Measurements from ENCODE around the gene KPNA3. TPM values are rescaled to one million over a fixed set of nuclear protein-coding genes. Genes with fewer than 3 reads are reported as not detected.
"Not testable (repeated sequence)": the region's sequence is repeated elsewhere in the genome, so short reads cannot be mapped to it uniquely, and the experiment has no call there.

KPNA3 gene
- total RNA-seq, 1 donor = 26.8 TPM

GRCh38 chr13:49783865-49784264, 8.6 kb downstream of the KPNA3 start:
- no peak overlapping the region for H3K4me3 ChIP-seq (ENCODE audit: low read length)
- peaks cover 8% of the 10 kb centered on the region for H3K4me1 ChIP-seq (ENCODE audit: insufficient read depth, low read length)
- no peaks in the 10 kb centered on the region for H3K27me3 ChIP-seq (ENCODE audit: insufficient read depth, low read length)
- H3K9me3 ChIP-seq (ENCODE audit: low read depth, low read length) = no peaks in the 10 kb centered on the region

- no peaks in the 10 kb centered on the region for H3K27me3 ChIP-seq (ENCODE audit: insufficient read depth, low read length)
- no peaks in the 10 kb centered on the region for H3K9me3 ChIP-seq (ENCODE audit: low read depth, low read length)
- peaks cover 8% of the 10 kb centered on the region for H3K4me1 ChIP-seq (ENCODE audit: insufficient read depth, low read length)
- no peak overlapping the region for H3K4me3 ChIP-seq (ENCODE audit: low read length)
These were observed 9.7 kb downstream of the KPNA3 start for GRCh38 chr13:49782784-49783183.

GRCh38 chr13:49781806-49782205, 10.7 kb downstream of the KPNA3 start:
- Histone ChIP-seq H3K4me1 (ENCODE audit: insufficient read depth, low read length) (peaks cover 4% of the 10 kb centered on the region), H3K4me3 (ENCODE audit: low read length) (no peak overlapping the region), H3K9me3 (ENCODE audit: low read depth, low read length) (no peaks in the 10 kb centered on the region), H3K27me3 (ENCODE audit: insufficient read depth, low read length) (no peaks in the 10 kb centered on the region)

- H3K9me3 ChIP-seq (ENCODE audit: low read depth, low read length) = no peaks in the 10 kb centered on the region
- H3K4me3 ChIP-seq (ENCODE audit: low read length) = no peak overlapping the region
- H3K27me3 ChIP-seq (ENCODE audit: insufficient read depth, low read length) = no peaks in the 10 kb centered on the region
- H3K4me1 ChIP-seq (ENCODE audit: insufficient read depth, low read length) = peaks cover 4% of the 10 kb centered on the region
These were observed 12.8 kb downstream of the KPNA3 start for GRCh38 chr13:49779721-49780120.

GRCh38 chr13:49777746-49778614, 14.5 kb downstream of the KPNA3 start:
- no peaks in the 10 kb centered on the region for H3K9me3 ChIP-seq (ENCODE audit: low read depth, low read length)
- no peak overlapping the region for H3K4me3 ChIP-seq (ENCODE audit: low read length)
- no peaks in the 10 kb centered on the region for H3K4me1 ChIP-seq (ENCODE audit: insufficient read depth, low read length)
- no peaks in the 10 kb centered on the region for H3K27me3 ChIP-seq (ENCODE audit: insufficient read depth, low read length)

- H3K9me3 ChIP-seq (ENCODE audit: low read depth, low read length) = no peaks in the 10 kb centered on the region
- no peaks in the 10 kb centered on the region for H3K27me3 ChIP-seq (ENCODE audit: insufficient read depth, low read length)
- H3K4me3 ChIP-seq (ENCODE audit: low read length) = no peak overlapping the region
- no peaks in the 10 kb centered on the region for H3K4me1 ChIP-seq (ENCODE audit: insufficient read depth, low read length)
These were observed 15.6 kb downstream of the KPNA3 start for GRCh38 chr13:49776871-49777270.

GRCh38 chr13:49774376-49775005, 18.0 kb downstream of the KPNA3 start:
- Histone ChIP-seq H3K4me3 (ENCODE audit: low read length) (no peak overlapping the region), H3K4me1 (ENCODE audit: insufficient read depth, low read length) (no peaks in the 10 kb centered on the region), H3K27me3 (ENCODE audit: insufficient read depth, low read length) (no peaks in the 10 kb centered on the region), H3K9me3 (ENCODE audit: low read depth, low read length) (no peaks in the 10 kb centered on the region)

- Histone ChIP-seq H3K9me3 (ENCODE audit: low read depth, low read length) (no peaks in the 10 kb centered on the region), H3K4me3 (ENCODE audit: low read length) (no peak overlapping the region), H3K27me3 (ENCODE audit: insufficient read depth, low read length) (no peaks in the 10 kb centered on the region), H3K4me1 (ENCODE audit: insufficient read depth, low read length) (no peaks in the 10 kb centered on the region)
These were observed 19.7 kb downstream of the KPNA3 start for GRCh38 chr13:49772828-49773227.

- H3K4me1 ChIP-seq (ENCODE audit: insufficient read depth, low read length); H3K9me3 ChIP-seq (ENCODE audit: low read depth, low read length); H3K27me3 ChIP-seq (ENCODE audit: insufficient read depth, low read length); H3K4me3 ChIP-seq (ENCODE audit: low read length): not testable (repeated sequence)
These were observed 30.7 kb downstream of the KPNA3 start for GRCh38 chr13:49761811-49762210.

- H3K4me1 ChIP-seq (ENCODE audit: insufficient read depth, low read length) = peaks cover 8% of the 10 kb centered on the region
- no peaks in the 10 kb centered on the region for H3K9me3 ChIP-seq (ENCODE audit: low read depth, low read length)
- no peak overlapping the region for H3K4me3 ChIP-seq (ENCODE audit: low read length)
- H3K27me3 ChIP-seq (ENCODE audit: insufficient read depth, low read length) = no peaks in the 10 kb centered on the region
These were observed 31.9 kb downstream of the KPNA3 start for GRCh38 chr13:49760558-49760957.

GRCh38 chr13:49759503-49759902, 33.0 kb downstream of the KPNA3 start:
- Histone ChIP-seq H3K4me1 (ENCODE audit: insufficient read depth, low read length) (peaks cover 8% of the 10 kb centered on the region), H3K4me3 (ENCODE audit: low read length) (no peak overlapping the region), H3K27me3 (ENCODE audit: insufficient read depth, low read length) (no peaks in the 10 kb centered on the region), H3K9me3 (ENCODE audit: low read depth, low read length) (no peaks in the 10 kb centered on the region)

- H3K4me3 ChIP-seq (ENCODE audit: low read length) = no peak overlapping the region
- H3K27me3 ChIP-seq (ENCODE audit: insufficient read depth, low read length) = no peaks in the 10 kb centered on the region
- no peaks in the 10 kb centered on the region for H3K9me3 ChIP-seq (ENCODE audit: low read depth, low read length)
These were observed 36.2 kb downstream of the KPNA3 start for GRCh38 chr13:49756263-49756662.

GRCh38 chr13:49754146-49754545, 38.3 kb downstream of the KPNA3 start:
- no peaks in the 10 kb centered on the region for H3K9me3 ChIP-seq (ENCODE audit: low read depth, low read length)
- H3K4me1 ChIP-seq (ENCODE audit: insufficient read depth, low read length) = no peaks in the 10 kb centered on the region
- no peak overlapping the region for H3K4me3 ChIP-seq (ENCODE audit: low read length)
- no peaks in the 10 kb centered on the region for H3K27me3 ChIP-seq (ENCODE audit: insufficient read depth, low read length)

More at GRCh38 chr13:49756263-49756662, 36.2 kb downstream of the KPNA3 start:
- peaks cover 8% of the 10 kb centered on the region for H3K4me1 ChIP-seq (ENCODE audit: insufficient read depth, low read length)

- Histone ChIP-seq H3K4me1 (ENCODE audit: insufficient read depth, low read length) (no peaks in the 10 kb centered on the region), H3K27me3 (ENCODE audit: insufficient read depth, low read length) (no peaks in the 10 kb centered on the region)
These were observed 42.6 kb downstream of the KPNA3 start for GRCh38 chr13:49749848-49750247.

GRCh38 chr13:49746111-49746510, 46.4 kb downstream of the KPNA3 start:
- H3K4me1 ChIP-seq (ENCODE audit: insufficient read depth, low read length) = no peaks in the 10 kb centered on the region
- no peak overlapping the region for H3K4me3 ChIP-seq (ENCODE audit: low read length)
- no peaks in the 10 kb centered on the region for H3K27me3 ChIP-seq (ENCODE audit: insufficient read depth, low read length)
- H3K9me3 ChIP-seq (ENCODE audit: low read depth, low read length) = no peaks in the 10 kb centered on the region

More at GRCh38 chr13:49749848-49750247, 42.6 kb downstream of the KPNA3 start:
- Histone ChIP-seq H3K9me3 (ENCODE audit: low read depth, low read length) (no peaks in the 10 kb centered on the region), H3K4me3 (ENCODE audit: low read length) (no peak overlapping the region)

GRCh38 chr13:49740870-49741269, 51.6 kb downstream of the KPNA3 start:
- Histone ChIP-seq H3K4me3 (ENCODE audit: low read length) (no peak overlapping the region), H3K27me3 (ENCODE audit: insufficient read depth, low read length) (no peaks in the 10 kb centered on the region), H3K9me3 (ENCODE audit: low read depth, low read length) (no peaks in the 10 kb centered on the region), H3K4me1 (ENCODE audit: insufficient read depth, low read length) (no peaks in the 10 kb centered on the region)

Measured in mononuclear cell (primary cell).